Left lung (tissue), 10 donors: ENCODE data around the gene TRAF4. TPM values are rescaled to one million over a fixed set of nuclear protein-coding genes. Genes with fewer than 3 reads are reported as not detected.

Experiments
- ATAC-seq: fragments of 200-7000 bp; cut with Tn5 transposase; one replicate; pipeline ENCODE4 v1.9.1; 2020; ENCODE audit warnings: moderate library complexity
- DNase-seq, 4 donors: peaks; one replicate each; pipeline ENCODE4 v3.0.0-alpha.2; 2013 to 2020
- H3K27ac ChIP-seq, 2 donors: fragments of 200-600 bp; sonication (generic) in 1 of 2; one replicate each; pipeline versions ENCODE4 v1.5.0 to v1.8.0; 2020 to 2021
- H3K27me3 ChIP-seq, 2 donors: fragments of 200-600 bp; sonication (generic) in 1 of 2; one replicate each; pipeline versions ENCODE4 v1.5.0 to v1.8.0; 2020 to 2021
- H3K36me3 ChIP-seq, 2 donors: fragments of 200-600 bp; sonication (generic) in 1 of 2; one replicate each; pipeline versions ENCODE4 v1.5.0 to v1.8.0; 2020 to 2021
- H3K4me1 ChIP-seq, 2 donors: fragments of 200-600 bp; one replicate each; pipeline ENCODE4 v1.8.0; 2021
- H3K4me3 ChIP-seq, 2 donors: fragments of 200-600 bp; sonication (generic) in 1 of 2; one replicate each; pipeline versions ENCODE4 v1.5.0 to v1.8.0; 2020 to 2021; ENCODE audit warnings: mild to moderate bottlenecking in 1 of 2
- H3K9me3 ChIP-seq, 2 donors: fragments of 200-600 bp; sonication (generic) in 1 of 2; one replicate each; pipeline versions ENCODE4 v1.5.0 to v1.8.0; 2020 to 2021
- CTCF ChIP-seq, 2 donors: fragments of 200-600 bp; sonication (generic) in 1 of 2; IDR thresholded peaks; one replicate each; pipeline versions ENCODE4 v1.5.0 to v1.8.0; 2021; ENCODE audit warnings: antibody characterized with exemption in 2 of 2
- intact Hi-C, 2 donors: fragments of 100-400 bp; cut with DNase I; formaldehyde crosslinking; loops; one replicate each; pipeline versions ENCODE4 v1.11.2 to v1.14.2; 2022
- polyA plus RNA-seq, 6 donors: library from polyadenylated mRNA; unstranded; fragments of 120-200 nt; gene quantifications; one replicate each; pipeline ENCODE4 v1.2.1, GENCODE V29; 2013; ENCODE audit not compliant: insufficient read length in 6 of 6
- total RNA-seq, 2 donors: library from RNA; stranded (reverse); fragmentation: NEBNext Ultra II Directional; extraction: Animal tissue kit (Norgen Biotek cat#: 25700); gene quantifications; one replicate each; pipeline ENCODE4 v1.2.1, GENCODE V29; 2021
- donor health status: DM: no; HTN: yes; CAD: no.
- donor health status: DM: no; HTN: no; CAD: no.

TRAF4 gene
- total and polyA plus RNA-seq, 8 donors: 66.1 to 136 (median 99.1) TPM

GRCh38 chr17:28758411-28759121 lies 14.8 kb downstream of the TRAF4 start:
- Histone ChIP-seq H3K4me1 (peaks cover 5 to 26% of the 10 kb centered on the region in 2 donors), H3K27ac (no peak overlapping the region), H3K9me3 (no peaks in the 10 kb centered on the region), H3K4me3 (no peak overlapping the region), H3K27me3 (no peaks in the 10 kb centered on the region), H3K36me3 (peaks cover 0 to 33% of the 10 kb centered on the region in 2 donors)
- TF ChIP-seq CTCF (IDR thresholded peaks at IDR 0.05): no peak
- ATAC-seq: no peak
- no peak for DNase-seq
- intact Hi-C loops: no loop called here

- no peak for DNase-seq
- intact Hi-C loops: no loop called here
- ATAC-seq: no peak
- H3K36me3 ChIP-seq: peaks cover 0 to 33% of the 10 kb centered on the region in 2 donors
- no peak for TF ChIP-seq CTCF (IDR thresholded peaks at IDR 0.05)
- H3K27ac ChIP-seq: no peak overlapping the region
- no peaks in the 10 kb centered on the region for H3K27me3 ChIP-seq
- no peaks in the 10 kb centered on the region for H3K9me3 ChIP-seq
- H3K4me1 ChIP-seq: peaks cover 5 to 31% of the 10 kb centered on the region in 2 donors
- H3K4me3 ChIP-seq: no peak overlapping the region
These were observed 15.6 kb downstream of the TRAF4 start for GRCh38 chr17:28759256-28759865.

- peak overlapping the region; percentile 1 to 48 for H3K27ac ChIP-seq
- intact Hi-C loops: loop anchor here in 1 of 2 donors (5.0 kb wide), 1 partner anchor 141 kb away; the partner anchor contains the start of gene DHRS13
- no peak overlapping the region for H3K4me3 ChIP-seq
- H3K4me1 ChIP-seq: peaks cover 5 to 31% of the 10 kb centered on the region in 2 donors
- H3K9me3 ChIP-seq: no peaks in the 10 kb centered on the region
- ATAC-seq (peak; percentile 79), DNase-seq (peak in 2 of 4 donors; percentile 87 to 89)
- no peaks in the 10 kb centered on the region for H3K27me3 ChIP-seq
- no peak for TF ChIP-seq CTCF (IDR thresholded peaks at IDR 0.05)
- H3K36me3 ChIP-seq: peaks cover 0 to 42% of the 10 kb centered on the region in 2 donors
These were observed 17.1 kb downstream of the TRAF4 start for GRCh38 chr17:28760601-28761562.

DNA sequence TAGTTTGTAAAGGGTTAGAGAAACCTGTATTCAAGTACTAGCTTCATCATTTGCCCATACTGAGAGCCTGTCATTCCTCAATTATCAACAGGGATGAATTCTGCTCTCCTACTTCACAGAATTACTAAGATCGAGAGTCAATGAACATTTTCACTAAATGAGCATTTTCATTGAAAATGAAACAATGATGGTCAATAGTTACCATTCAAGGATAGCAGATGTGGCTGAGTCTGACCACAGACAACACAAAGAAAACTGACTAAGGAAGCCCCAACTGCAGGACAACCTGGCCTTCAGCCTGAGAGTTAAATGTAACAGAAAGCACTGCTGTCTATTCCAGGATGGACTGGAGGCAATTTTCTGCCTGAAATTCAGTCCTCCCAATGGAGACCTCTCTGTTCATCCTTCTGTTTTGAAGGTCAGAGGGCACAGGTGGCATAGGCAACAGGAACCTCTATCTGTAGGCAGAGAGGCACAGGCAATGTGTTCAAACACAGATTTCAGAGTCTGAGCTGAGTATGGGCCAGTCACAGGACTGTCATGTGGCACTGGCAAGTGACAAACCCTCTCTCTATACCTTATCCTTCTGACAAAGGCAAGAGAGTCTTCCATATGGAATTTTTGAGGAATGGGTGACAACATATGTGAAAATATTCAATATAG lies 19.5 kb downstream of the TRAF4 start:
- ATAC-seq (peak; percentile 8), DNase-seq (no peak)
- peaks cover 5 to 31% of the 10 kb centered on the region in 2 donors for H3K4me1 ChIP-seq
- no peaks in the 10 kb centered on the region for H3K27me3 ChIP-seq
- H3K36me3 ChIP-seq: peaks cover 0 to 45% of the 10 kb centered on the region in 2 donors
- peak overlapping the region in 1 of 2 donors; percentile 15 for H3K27ac ChIP-seq
- no peak overlapping the region for H3K4me3 ChIP-seq
- intact Hi-C loops: loop anchor here in 1 of 2 donors (5.0 kb wide), 1 partner anchor 139 kb away; the partner anchor contains the start of gene DHRS13
- no peaks in the 10 kb centered on the region for H3K9me3 ChIP-seq
- no peak for TF ChIP-seq CTCF (IDR thresholded peaks at IDR 0.05)
